Neural progenitor cell (in vitro differentiated cells): Measurements from ENCODE around the gene TAGLN3. TPM values are rescaled to one million over a fixed set of nuclear protein-coding genes. Genes with fewer than 3 reads are reported as not detected.

Experiments
- DNase-seq: peaks from one replicate; pipeline ENCODE4 v3.0.0-alpha.2; 2016; ENCODE audit warnings: low spot score
- H2AFZ ChIP-seq: fragments of 200-600 bp; sonication (generic); replicated peaks from 2 replicates; pipeline ENCODE4 v1.6.1; 2016; ENCODE audit warnings: antibody characterized with exemption
- H3F3A ChIP-seq: fragments of 200-600 bp; sonication (generic); 2 replicates; pipeline ENCODE4 v1.6.1; 2016; ENCODE audit warnings: antibody characterized with exemption, low read depth
- H3K27ac ChIP-seq: fragments of 200-600 bp; sonication (generic); 2 replicates; pipeline ENCODE4 v1.5.1; 2016; ENCODE audit warnings: mild to moderate bottlenecking
- H3K27me3 ChIP-seq: fragments of 200-600 bp; sonication (generic); 2 replicates; pipeline ENCODE4 v1.6.1; 2016; ENCODE audit warnings: mild to moderate bottlenecking, moderate library complexity
- H3K36me3 ChIP-seq: fragments of 200-600 bp; sonication (generic); 2 replicates; pipeline ENCODE4 v1.5.1; 2016
- H3K4me1 ChIP-seq: fragments of 200-600 bp; sonication (generic); 2 replicates; pipeline ENCODE4 v1.6.1; 2016; ENCODE audit warnings: mixed run types
- H3K4me2 ChIP-seq: fragments of 200-600 bp; sonication (generic); 2 replicates; pipeline ENCODE4 v1.6.1; 2016
- H3K4me3 ChIP-seq: fragments of 200-600 bp; sonication (generic); 2 replicates; pipeline ENCODE4 v1.5.1; 2016
- H3K79me2 ChIP-seq: fragments of 200-600 bp; sonication (generic); 2 replicates; pipeline ENCODE4 v1.6.1; 2016; ENCODE audit warnings: low read depth
- H3K9ac ChIP-seq: fragments of 200-600 bp; sonication (generic); 2 replicates; pipeline ENCODE4 v1.6.1; 2016
- H3K9me3 ChIP-seq: fragments of 200-600 bp; sonication (generic); 2 replicates; pipeline ENCODE4 v1.5.1; 2016; ENCODE audit warnings: low read depth
- H4K20me1 ChIP-seq: fragments of 200-600 bp; sonication (generic); 2 replicates; pipeline ENCODE4 v1.6.1; 2016; ENCODE audit warnings: low read depth
- H3K27ac Mint-ChIP-seq: 3 replicates; pipeline ENCODE4 v1.8.0; 2021; ENCODE audit warnings: mixed read lengths
- H3K27me3 Mint-ChIP-seq: 2 replicates; pipeline ENCODE4 v1.8.0; 2022; ENCODE audit warnings: low read depth, mild to moderate bottlenecking, inconsistent platforms, moderate library complexity, mixed read lengths; ENCODE audit not compliant: insufficient read depth
- H3K36me3 Mint-ChIP-seq: 3 replicates; pipeline ENCODE4 v1.8.0; 2021; ENCODE audit warnings: mixed read lengths
- H3K4me1 Mint-ChIP-seq: 3 replicates; pipeline ENCODE4 v1.8.0; 2021; ENCODE audit warnings: mixed read lengths
- H3K4me3 Mint-ChIP-seq: 3 replicates; pipeline ENCODE4 v1.8.0; 2021; ENCODE audit warnings: mild to moderate bottlenecking, moderate library complexity, mixed read lengths
- H3K9me3 Mint-ChIP-seq: 3 replicates; pipeline ENCODE4 v1.8.0; 2020; ENCODE audit warnings: mixed read lengths
- CTCF ChIP-seq: fragments of 200-600 bp; sonication (generic); IDR thresholded peaks from 2 replicates; pipeline ENCODE4 v1.5.1; 2017; ENCODE audit warnings: antibody characterized with exemption, mild to moderate bottlenecking
- EZH2 ChIP-seq: fragments of 200-600 bp; sonication (generic); IDR thresholded peaks from 2 replicates; pipeline ENCODE4 v1.6.1; 2017; ENCODE audit warnings: antibody characterized with exemption, mild to moderate bottlenecking, moderate library complexity
- EZH2phosphoT487 ChIP-seq: fragments of 200-600 bp; sonication (generic); IDR thresholded peaks from 2 replicates; pipeline ENCODE4 v1.6.1; 2017; ENCODE audit warnings: antibody characterized with exemption
- total RNA-seq: library from RNA; depleted of rRNA; stranded (reverse); fragments of >200 nt; gene quantifications from 2 replicates; pipeline ENCODE4 v1.2.3, GENCODE V29; 2015; ENCODE audit warnings: low replicate concordance

The TAGLN3 gene
- total RNA-seq, 1 donor from 2014 or later: 46.6 TPM

GRCh38 chr3:112061152-112061551, 62.4 kb downstream of the TAGLN3 start:
- no peaks in the 10 kb centered on the region for H3K36me3 Mint-ChIP-seq
- no peak overlapping the region for H3K4me3 ChIP-seq
- TF ChIP-seq CTCF (no peak), EZH2 (no peak), EZH2phosphoT487 (no peak)
- no peaks in the 10 kb centered on the region for H3K9me3 ChIP-seq
- no peak overlapping the region for H3K27ac ChIP-seq
- H3K4me1 Mint-ChIP-seq: peaks cover 4% of the 10 kb centered on the region
- no peaks in the 10 kb centered on the region for H3K9me3 Mint-ChIP-seq
- H3F3A ChIP-seq: peaks cover 9% of the 10 kb centered on the region
- H3K4me3 Mint-ChIP-seq: no peak overlapping the region
- H3K9ac ChIP-seq: no peak overlapping the region
- no peak overlapping the region for H3K4me2 ChIP-seq
- H3K4me1 ChIP-seq: peaks cover 8% of the 10 kb centered on the region
- H3K27me3 ChIP-seq: no peaks in the 10 kb centered on the region
- no peak overlapping the region for H2AFZ ChIP-seq
- no peaks in the 10 kb centered on the region for H4K20me1 ChIP-seq
- no peaks in the 10 kb centered on the region for H3K27me3 Mint-ChIP-seq
- no peaks in the 10 kb centered on the region for H3K79me2 ChIP-seq
- H3K36me3 ChIP-seq: no peaks in the 10 kb centered on the region
- H3K27ac Mint-ChIP-seq: no peak overlapping the region
- no peak for DNase-seq

Other genes with a start within 250 kb of the TAGLN3 start
- 12.8 and 15.9 TPM in 2 replicates for gene PHLDB2, start 139.7 kb upstream of the TAGLN3 start, total RNA-seq
- 41.3 and 82.9 TPM in 2 replicates for gene ABHD10, start 19.9 kb upstream of the TAGLN3 start, total RNA-seq
- not detected in 2 replicates for gene TMPRSS7, start 35.8 kb downstream of the TAGLN3 start, total RNA-seq
- 2.4 and 4.9 TPM in 2 replicates for gene C3orf52, start 87.5 kb downstream of the TAGLN3 start, total RNA-seq
- gene GCSAM, start 134.3 kb downstream of the TAGLN3 start, total RNA-seq: not detected in 2 replicates